Renal cortical epithelial cell (primary cell): ENCODE measurements around the gene MSRB2. TPM values are rescaled to one million over a fixed set of nuclear protein-coding genes. Genes with fewer than 3 reads are reported as not detected.

Experiments
- total RNA-seq: library from RNA; depleted of rRNA; stranded (reverse); fragments of >200 nt; gene quantifications from 2 replicates; pipeline ENCODE4 v1.2.3, GENCODE V29; 2014

The MSRB2 gene
- total RNA-seq, 1 donor from 2014 or later = 10.0 TPM

Other genes with a start within 250 kb of the MSRB2 start
- 1.1 and 1.4 TPM in 2 replicates for gene ARMC3, start 167.5 kb upstream of the MSRB2 start, total RNA-seq
- gene PTF1A, start 96.7 kb downstream of the MSRB2 start, total RNA-seq = not detected in 2 replicates
- gene C10orf67, start 249.2 kb downstream of the MSRB2 start, total RNA-seq = 0.35 and 0.55 TPM in 2 replicates